ENCODE results near the gene DDAH1. TPM values are rescaled to one million over a fixed set of nuclear protein-coding genes. Genes with fewer than 3 reads are reported as not detected.
"Not testable (repeated sequence)": the region's sequence is repeated elsewhere in the genome, so short reads cannot be mapped to it uniquely, and the experiment has no call there.

Gene DDAH1
- total RNA-seq, 1 experiment from 2014 or later, result 36.3 TPM

DNA sequence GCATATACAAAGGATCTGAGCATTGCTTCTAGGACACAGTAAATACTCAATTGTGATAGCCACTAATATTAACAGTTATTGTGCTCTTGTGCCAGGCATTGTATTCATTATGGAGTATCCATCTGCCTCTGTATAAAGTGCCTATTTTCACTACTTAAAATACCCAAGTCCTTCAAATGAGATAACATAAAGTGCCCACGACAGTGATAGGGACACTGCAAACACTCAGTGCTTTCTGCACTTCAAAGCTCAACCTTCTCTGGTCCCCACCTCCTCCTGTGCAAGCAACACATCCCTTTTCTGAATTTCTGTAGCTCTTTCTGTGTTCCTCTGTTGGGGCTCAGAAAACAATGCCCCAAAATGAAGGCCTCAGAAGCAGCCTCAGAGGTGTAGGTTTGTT, 6.6 kb upstream of the DDAH1 start:
- Histone ChIP-seq H3K4ac (ENCODE audit: low read depth, low read length) (no peak overlapping the region), H4K8ac (replicated peaks; ENCODE audit: insufficient read length, low read depth, low read length) (no peak overlapping the region), H2AFZ (ENCODE audit: low read length) (no peak overlapping the region), H2BK5ac (ENCODE audit: insufficient read length, low read length) (no peak overlapping the region), H2AK5ac (ENCODE audit: insufficient read length, low read length) (no peak overlapping the region), H3K79me1 (ENCODE audit: insufficient read depth, low read depth, low read length, poor library complexity, severe bottlenecking) (no peaks in the 10 kb centered on the region), H2BK12ac (ENCODE audit: insufficient read length, low read depth, low read length) (no peak overlapping the region), H3K4me1 (ENCODE audit: insufficient read depth, low read length) (no peaks in the 10 kb centered on the region; the same call in 1 of the 2 replicates), H3K23ac (ENCODE audit: insufficient read length, low read depth, low read length) (no peak overlapping the region), H3K14ac (ENCODE audit: insufficient read depth, low read length) (no peak overlapping the region), H3K27me3 (ENCODE audit: insufficient read depth, low read length) (no peaks in the 10 kb centered on the region), H3K23me2 (ENCODE audit: insufficient read length, low read depth, low read length, poor library complexity, severe bottlenecking) (no peaks in the 10 kb centered on the region), H4K5ac (ENCODE audit: insufficient read length, low read depth, low read length) (no peak overlapping the region), H3K79me2 (ENCODE audit: insufficient read depth, low read length) (no peaks in the 10 kb centered on the region), H4K91ac (ENCODE audit: insufficient read length, low read depth, low read length) (no peak overlapping the region), H3K56ac (ENCODE audit: insufficient read length, low read depth, low read length) (no peak overlapping the region), H3K27ac (ENCODE audit: insufficient read length, low read depth, low read length) (no peak overlapping the region), H3K9me3 (ENCODE audit: control insufficient read depth, low read depth, low read length) (no peaks in the 10 kb centered on the region), H3T11ph (ENCODE audit: low read length) (no peak overlapping the region), H3K9ac (ENCODE audit: extremely low read depth, insufficient read length, low read length) (no peak overlapping the region), H3K4me2 (ENCODE audit: insufficient read depth, insufficient read length, low read length) (no peak overlapping the region), H2BK15ac (ENCODE audit: low read depth, low read length) (no peak overlapping the region), H3K18ac (ENCODE audit: insufficient read length, low read depth, low read length) (no peak overlapping the region), H4K20me1 (ENCODE audit: control insufficient read depth, insufficient read depth, insufficient read length) (no peaks in the 10 kb centered on the region), H2BK20ac (ENCODE audit: low read depth, low read length, poor library complexity, severe bottlenecking) (no peak overlapping the region), H2BK120ac (ENCODE audit: low read depth, low read length, poor library complexity, severe bottlenecking) (no peak overlapping the region)
- peaks cover 17 to 22% of the 10 kb centered on the region in 2 experiments for H3K4me1 Mint-ChIP-seq
- H3K9me3 Mint-ChIP-seq, result no peaks in the 10 kb centered on the region
- no peak overlapping the region for H3K4me3 Mint-ChIP-seq
- whole genome bisulfite sequencing (ENCODE audit: extremely low coverage, insufficient read length, low lambda C conversion rate), result no CpG with 5 or more reads among the region's 1 CpG
- no peak overlapping the region for H3K27ac Mint-ChIP-seq
- H3K36me3 Mint-ChIP-seq (ENCODE audit: insufficient read depth in 1 of 3, low read depth in 3 of 3), result no peaks in the 10 kb centered on the region
- TF ChIP-seq, protein P1, sequence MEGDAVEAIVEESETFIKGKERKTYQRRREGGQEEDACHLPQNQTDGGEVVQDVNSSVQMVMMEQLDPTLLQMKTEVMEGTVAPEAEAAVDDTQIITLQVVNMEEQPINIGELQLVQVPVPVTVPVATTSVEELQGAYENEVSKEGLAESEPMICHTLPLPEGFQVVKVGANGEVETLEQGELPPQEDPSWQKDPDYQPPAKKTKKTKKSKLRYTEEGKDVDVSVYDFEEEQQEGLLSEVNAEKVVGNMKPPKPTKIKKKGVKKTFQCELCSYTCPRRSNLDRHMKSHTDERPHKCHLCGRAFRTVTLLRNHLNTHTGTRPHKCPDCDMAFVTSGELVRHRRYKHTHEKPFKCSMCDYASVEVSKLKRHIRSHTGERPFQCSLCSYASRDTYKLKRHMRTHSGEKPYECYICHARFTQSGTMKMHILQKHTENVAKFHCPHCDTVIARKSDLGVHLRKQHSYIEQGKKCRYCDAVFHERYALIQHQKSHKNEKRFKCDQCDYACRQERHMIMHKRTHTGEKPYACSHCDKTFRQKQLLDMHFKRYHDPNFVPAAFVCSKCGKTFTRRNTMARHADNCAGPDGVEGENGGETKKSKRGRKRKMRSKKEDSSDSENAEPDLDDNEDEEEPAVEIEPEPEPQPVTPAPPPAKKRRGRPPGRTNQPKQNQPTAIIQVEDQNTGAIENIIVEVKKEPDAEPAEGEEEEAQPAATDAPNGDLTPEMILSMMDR (conservative IDR thresholded peaks at IDR 0.05), result no peak
- peaks cover 6% of the 10 kb centered on the region for H3K27me3 Mint-ChIP-seq (ENCODE audit: low read depth)
- DNase-seq, result no peak

DNA sequence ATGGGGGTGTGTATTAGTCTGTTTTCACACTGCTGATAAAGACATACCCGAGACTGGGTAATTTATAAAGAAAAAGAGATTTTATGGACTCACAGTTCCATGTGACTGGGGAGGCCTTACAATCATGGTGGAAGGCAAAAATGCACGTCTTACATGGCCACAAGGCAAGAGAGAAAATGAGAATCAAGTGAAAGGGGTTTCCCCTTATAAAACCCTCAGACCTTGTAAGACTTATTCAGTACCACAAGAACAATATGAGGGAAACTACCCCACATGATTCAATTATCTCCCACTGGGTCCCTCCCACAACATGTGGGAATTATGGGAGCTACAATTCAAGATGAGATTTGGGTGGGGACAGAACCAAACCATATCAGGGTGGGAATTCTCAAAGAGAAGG, 5.2 kb upstream of the DDAH1 start:
- DNase-seq; H3K36me3 Mint-ChIP-seq (ENCODE audit: insufficient read depth in 1 of 3, low read depth in 3 of 3); H4K20me1 ChIP-seq (ENCODE audit: control insufficient read depth, insufficient read depth, insufficient read length); H2BK120ac ChIP-seq (ENCODE audit: low read depth, low read length, poor library complexity, severe bottlenecking); H4K91ac ChIP-seq (ENCODE audit: insufficient read length, low read depth, low read length); H2AFZ ChIP-seq (ENCODE audit: low read length); H3K23ac ChIP-seq (ENCODE audit: insufficient read length, low read depth, low read length); H3K27me3 ChIP-seq (ENCODE audit: insufficient read depth, low read length); H3T11ph ChIP-seq (ENCODE audit: low read length); H3K23me2 ChIP-seq (ENCODE audit: insufficient read length, low read depth, low read length, poor library complexity, severe bottlenecking); H4K8ac ChIP-seq (replicated peaks; ENCODE audit: insufficient read length, low read depth, low read length); H2BK20ac ChIP-seq (ENCODE audit: low read depth, low read length, poor library complexity, severe bottlenecking); H2BK15ac ChIP-seq (ENCODE audit: low read depth, low read length); H3K4me2 ChIP-seq (ENCODE audit: insufficient read depth, insufficient read length, low read length); H3K4me1 ChIP-seq (ENCODE audit: insufficient read depth, low read length); H3K9me3 ChIP-seq (ENCODE audit: control insufficient read depth, low read depth, low read length); H3K27ac Mint-ChIP-seq; H3K4ac ChIP-seq (ENCODE audit: low read depth, low read length); H3K14ac ChIP-seq (ENCODE audit: insufficient read depth, low read length); H3K56ac ChIP-seq (ENCODE audit: insufficient read length, low read depth, low read length); H3K27ac ChIP-seq (ENCODE audit: insufficient read length, low read depth, low read length); H3K4me3 Mint-ChIP-seq; H3K79me1 ChIP-seq (ENCODE audit: insufficient read depth, low read depth, low read length, poor library complexity, severe bottlenecking); H3K79me2 ChIP-seq (ENCODE audit: insufficient read depth, low read length); H4K5ac ChIP-seq (ENCODE audit: insufficient read length, low read depth, low read length); H2BK5ac ChIP-seq (ENCODE audit: insufficient read length, low read length); H3K9me3 Mint-ChIP-seq; H3K18ac ChIP-seq (ENCODE audit: insufficient read length, low read depth, low read length); H2BK12ac ChIP-seq (ENCODE audit: insufficient read length, low read depth, low read length); H3K9ac ChIP-seq (ENCODE audit: extremely low read depth, insufficient read length, low read length); H2AK5ac ChIP-seq (ENCODE audit: insufficient read length, low read length): not testable (repeated sequence)
- peaks cover 19% of the 10 kb centered on the region for H3K27me3 Mint-ChIP-seq (ENCODE audit: low read depth)
- H3K4me1 Mint-ChIP-seq, result peaks cover 20 to 27% of the 10 kb centered on the region in 2 experiments
- WGBS (ENCODE audit: extremely low coverage, insufficient read length, low lambda C conversion rate), result no CpG with 5 or more reads among the region's 2 CpGs

All from H9 (cell line).